IMR-90 (cell line): ENCODE results near the gene MMD. TPM values are rescaled to one million over a fixed set of nuclear protein-coding genes. Genes with fewer than 3 reads are reported as not detected.
"Not testable (repeated sequence)": the region's sequence is repeated elsewhere in the genome, so short reads cannot be mapped to it uniquely, and the experiment has no call there.

Experiments used
- ATAC-seq: fragments of 200-7000 bp; cut with Tn5 transposase; 2 replicates; pipeline ENCODE4 v1.9.1; 2020; ENCODE audit warnings: low read depth, mild to moderate bottlenecking, moderate library complexity
- BruUV-seq: library from RNA; stranded (reverse); fragments of 400-500 nt; replicated peaks from 2 replicates; lab custom pipeline; 2021; lab: Mats Ljungman, UMichigan
- CTCF ChIA-PET: fragments of 300-600 bp; formaldehyde crosslinking; extraction: SDS; loops from one replicate; lab custom pipeline; 2021; ENCODE audit warnings: antibody characterized with exemption; lab: Yijun Ruan, JAX
- POLR2A ChIA-PET: fragments of 300-600 bp; sonication (Branson Sonifier 250); formaldehyde crosslinking; loops from one replicate; lab custom pipeline; 2022; ENCODE audit warnings: antibody characterized with exemption; ENCODE audit not compliant: unreplicated experiment; lab: Charles Lee
- DNase-seq: peaks from one replicate; pipeline ENCODE4 v3.0.0; 2013
- H2AFZ ChIP-seq: replicated peaks from 2 replicates; pipeline ENCODE3; 2013; ENCODE audit warnings: low read length, mild to moderate bottlenecking; ENCODE audit not compliant: poor library complexity
- H2AK5ac ChIP-seq: 2 replicates; pipeline ENCODE4 v1.6.1; 2013; ENCODE audit warnings: low read depth, low read length, inconsistent platforms
- H2AK9ac ChIP-seq: replicated peaks from 2 replicates; pipeline ENCODE3; 2013; ENCODE audit warnings: mild to moderate bottlenecking, low read depth, low read length, moderate library complexity; ENCODE audit not compliant: poor library complexity
- H2BK120ac ChIP-seq: 2 replicates; pipeline ENCODE4 v1.6.1; 2013; ENCODE audit warnings: low read depth, low read length, inconsistent platforms
- H2BK15ac ChIP-seq: 3 replicates; pipeline ENCODE4 v1.6.1; 2013; ENCODE audit warnings: low read depth, low read length, inconsistent platforms
- H2BK20ac ChIP-seq: 2 replicates; pipeline ENCODE4 v1.6.1; 2013; ENCODE audit warnings: low read depth, mild to moderate bottlenecking, inconsistent platforms, low read length, moderate library complexity
- H2BK5ac ChIP-seq: 2 replicates; pipeline ENCODE4 v1.6.1; 2013; ENCODE audit warnings: mild to moderate bottlenecking, low read depth, low read length, inconsistent platforms; ENCODE audit not compliant: poor library complexity, severe bottlenecking
- H3K14ac ChIP-seq: replicated peaks from 2 replicates; pipeline ENCODE4 v1.6.1; 2013; ENCODE audit warnings: low read depth, low read length, inconsistent platforms
- H3K18ac ChIP-seq: 2 replicates; pipeline ENCODE4 v1.6.1; 2013; ENCODE audit warnings: low read depth, low read length, control low read depth
- H3K23ac ChIP-seq: 2 replicates; pipeline ENCODE4 v1.6.1; 2013; ENCODE audit warnings: low read depth, low read length, inconsistent platforms
- H3K27ac ChIP-seq: 2 replicates; pipeline ENCODE4 v1.5.1; 2013; ENCODE audit warnings: mild to moderate bottlenecking, control low read depth, low read length; ENCODE audit not compliant: insufficient read depth
- H3K27me3 ChIP-seq: 2 replicates; pipeline ENCODE4 v1.6.1; 2013; ENCODE audit warnings: low read length; ENCODE audit not compliant: control insufficient read depth, insufficient read depth
- H3K36me3 ChIP-seq: 2 replicates; pipeline ENCODE4 v1.6.1; 2013; ENCODE audit warnings: low read length, mixed read lengths; ENCODE audit not compliant: control insufficient read depth, insufficient read depth
- H3K4ac ChIP-seq: 2 replicates; pipeline ENCODE4 v1.6.1; 2013; ENCODE audit warnings: low read depth, low read length, inconsistent platforms
- H3K4me1 ChIP-seq: 2 replicates; pipeline ENCODE4 v1.6.1; 2013; ENCODE audit warnings: low read length, mixed read lengths; ENCODE audit not compliant: control insufficient read depth, insufficient read depth
- H3K4me2 ChIP-seq: 2 replicates; pipeline ENCODE4 v1.6.1; 2013; ENCODE audit warnings: low read depth, mild to moderate bottlenecking, control low read depth, low read length, moderate library complexity
- H3K4me3 ChIP-seq: 2 replicates; pipeline ENCODE4 v1.5.1; 2013; ENCODE audit warnings: low read depth, mild to moderate bottlenecking, control low read depth, low read length, moderate library complexity; ENCODE audit not compliant: insufficient read depth
- H3K56ac ChIP-seq: 2 replicates; pipeline ENCODE4 v1.6.1; 2013; ENCODE audit warnings: low read length, inconsistent platforms; ENCODE audit not compliant: insufficient read depth; ENCODE audit errors: extremely low read depth
- H3K79me1 ChIP-seq, 2 experiments: 2 replicates each; pipeline ENCODE4 v1.6.1; 2013; ENCODE audit warnings: low read length in 2 of 2, inconsistent platforms in 1 of 2, low read depth in 1 of 2
- H3K9ac ChIP-seq: 2 replicates; pipeline ENCODE4 v1.6.1; 2013; ENCODE audit warnings: low read depth, low read length, control low read depth
- H3K9me1 ChIP-seq: 2 replicates; pipeline ENCODE4 v1.6.1; 2013; ENCODE audit warnings: low read length, inconsistent platforms; ENCODE audit not compliant: insufficient read depth
- H3K9me3 ChIP-seq: 2 replicates; pipeline ENCODE4 v1.6.1; 2013; ENCODE audit warnings: low read length; ENCODE audit not compliant: control insufficient read depth, insufficient read depth
- H4K20me1 ChIP-seq: 2 replicates; pipeline ENCODE4 v1.6.1; 2013; ENCODE audit warnings: low read length, inconsistent platforms; ENCODE audit not compliant: insufficient read depth
- H4K5ac ChIP-seq: 2 replicates; pipeline ENCODE4 v1.6.1; 2013; ENCODE audit warnings: mild to moderate bottlenecking, low read depth, low read length, control low read depth
- H4K8ac ChIP-seq, 2 experiments: 2 replicates each; pipeline ENCODE4 v1.6.1; 2013; ENCODE audit warnings: low read depth in 2 of 2, low read length in 2 of 2, control low read depth in 1 of 2, inconsistent platforms in 1 of 2
- H4K91ac ChIP-seq: 2 replicates; pipeline ENCODE4 v1.6.1; 2013; ENCODE audit warnings: low read depth, low read length, inconsistent platforms; ENCODE audit not compliant: insufficient read depth
- MAFK ChIP-seq: IDR thresholded peaks from 2 replicates; pipeline ENCODE4 v1.6.1; 2012; ENCODE audit warnings: low read depth, low read length, improper control_type of control experiment
- MXI1 ChIP-seq: IDR thresholded peaks from 2 replicates; pipeline ENCODE4 v1.6.1; 2012; ENCODE audit warnings: low read depth, mild to moderate bottlenecking, low read length, moderate library complexity, borderline replicate concordance
- POLR2A ChIP-seq: IDR thresholded peaks from 2 replicates; pipeline ENCODE4 v1.6.1; 2012; ENCODE audit warnings: mild to moderate bottlenecking, low read depth, low read length
- RAD21 ChIP-seq: IDR thresholded peaks from 2 replicates; pipeline ENCODE4 v1.6.1; 2012; ENCODE audit warnings: low read length, improper control_type of control experiment
- RFX5 ChIP-seq: IDR thresholded peaks from 2 replicates; pipeline ENCODE4 v1.8.0; 2012; ENCODE audit warnings: low read depth, mild to moderate bottlenecking, low read length, moderate library complexity
- WGBS, 2 experiments: methylation state at CpG; one replicate each; pipeline versions ENCODE4 v1.1.5 to v1.1.7; 2013; ENCODE audit warnings: missing lambda C conversion rate in 2 of 2; ENCODE audit not compliant: insufficient read length in 1 of 2; ENCODE audit errors: extremely low coverage in 2 of 2; 5-methylcytosine and 5-hydroxymethylcytosine counted together
- dilution Hi-C: fragments of 300-500 bp; cut with HindIII; formaldehyde crosslinking; loops from one replicate; pipeline ENCODE4 v1.14.3; 2018; ENCODE audit warnings: low sequenced_read_pairs; ENCODE audit not compliant: unreplicated experiment
- in situ Hi-C: fragments of 300-500 bp; cut with MboI; formaldehyde crosslinking; loops from 3 replicates; pipeline ENCODE4 v1.14.3; 2019; ENCODE audit warnings: low sequenced_read_pairs, inconsistent platforms, mixed read lengths
- intact Hi-C: fragments of 100-400 bp; cut with micrococcal nuclease; formaldehyde crosslinking; loops from 2 replicates; pipeline ENCODE4 v1.10.0; 2022
- polyA plus RNA-seq, 3 experiments: library from polyadenylated mRNA; depleted of rRNA; stranded (reverse); fragments of >200 nt; gene quantifications; 2 replicates each; pipeline ENCODE4 v1.2.3, GENCODE V29; 2012; ENCODE audit warnings: low replicate concordance in 1 of 3
- total RNA-seq: library from RNA; depleted of rRNA; stranded (reverse); fragments of >200 nt; gene quantifications from 2 replicates; pipeline ENCODE4 v1.2.3, GENCODE V29; 2012

The MMD gene
- total and polyA plus RNA-seq, 2 of the 4 experiments (the other 2 are of a cell fraction) = 6.3 to 7.0 TPM

GRCh38 chr17:55423535-55423934 is 1.9 kb upstream of the MMD start:
- in situ Hi-C loops = no loop called here
- no peaks in the 10 kb centered on the region for H3K36me3 ChIP-seq
- H2AK9ac ChIP-seq = no peak overlapping the region
- peaks cover 2% of the 10 kb centered on the region; the same call in 1 of the 2 replicates for H3K27me3 ChIP-seq
- H4K8ac ChIP-seq = no peak overlapping the region
- no peak overlapping the region for H3K18ac ChIP-seq
- ATAC-seq = no peak
- H3K4me1 ChIP-seq = 0 out of 2 replicates have a peak, but pooled peaks cover 3% of the 10 kb centered on the region
- H3K27ac ChIP-seq = no peak overlapping the region
- no peak overlapping the region for H2BK5ac ChIP-seq
- no peak overlapping the region for H3K4me2 ChIP-seq
- POLR2A ChIA-PET = no interaction called here
- no peak overlapping the region for H3K4me3 ChIP-seq
- intact Hi-C loops = loop anchor here (10.0 kb wide), 1 partner anchor 331 kb away; the partner anchor contains the start of gene PCTP
- H3K14ac ChIP-seq = no peak overlapping the region
- no peak overlapping the region for H3K56ac ChIP-seq
- BruUV-seq = no TSS peak
- H2BK15ac ChIP-seq = no peak overlapping the region; the same call in 2 of the 3 replicates
- TF ChIP-seq RFX5 (no peak), POLR2A (no peak), MAFK (no peak), RAD21 (no peak), MXI1 (no peak)
- no peak overlapping the region for H2BK20ac ChIP-seq
- H4K20me1 ChIP-seq = 0 out of 2 replicates have a peak, but pooled peaks cover 3% of the 10 kb centered on the region
- no peaks in the 10 kb centered on the region for H3K9me1 ChIP-seq
- H2AK5ac ChIP-seq = no peak overlapping the region
- CTCF ChIA-PET = no interaction called here
- dilution Hi-C loops = no loop called here
- H2AFZ ChIP-seq = no peak overlapping the region
- no peak overlapping the region for H3K4ac ChIP-seq
- no peak overlapping the region for H3K23ac ChIP-seq
- DNase-seq = no peak
- H3K9me3 ChIP-seq = no peaks in the 10 kb centered on the region
- no peak overlapping the region for H4K5ac ChIP-seq
- H4K91ac ChIP-seq = no peak overlapping the region
- H2BK120ac ChIP-seq = no peak overlapping the region
- WGBS, 2 experiments = no CpG with 5 or more reads among the region's 3 CpGs
- H3K9ac ChIP-seq = no peak overlapping the region
- H3K79me1 ChIP-seq = peaks cover 14 to 20% of the 10 kb centered on the region in 2 experiments

GRCh38 chr17:55422828-55423164 is 1.2 kb upstream of the MMD start:
- POLR2A ChIA-PET, CTCF ChIA-PET: not testable (repeated sequence)

More at GRCh38 chr17:55422828-55423164, 1.2 kb upstream of the MMD start:
- H2BK5ac ChIP-seq, H3K4me2 ChIP-seq, H3K27me3 ChIP-seq, H3K4me3 ChIP-seq, H2BK20ac ChIP-seq, H3K14ac ChIP-seq, H3K36me3 ChIP-seq, H3K18ac ChIP-seq, H2BK15ac ChIP-seq, dilution Hi-C loops, H3K4me1 ChIP-seq, H3K9me1 ChIP-seq, H3K9me3 ChIP-seq, H3K9ac ChIP-seq, H3K27ac ChIP-seq, H3K4ac ChIP-seq, in situ Hi-C loops, DNase-seq, H2BK120ac ChIP-seq, H2AK9ac ChIP-seq, H4K20me1 ChIP-seq, BruUV-seq, H2AK5ac ChIP-seq, H4K91ac ChIP-seq, H3K23ac ChIP-seq, H4K5ac ChIP-seq, H2AFZ ChIP-seq, H3K56ac ChIP-seq, H4K8ac ChIP-seq, ATAC-seq: not testable (repeated sequence)
- H3K79me1 ChIP-seq = peaks cover 17 to 25% of the 10 kb centered on the region in 2 experiments
- intact Hi-C loops = loop anchor here (1.0 to 10.0 kb wide), 2 partner anchors 92 to 332 kb away; partner anchors contain the start of gene PCTP
- WGBS, 2 experiments = 60% methylated on average over 1 of the region's 6 CpGs; no CpG with 5 or more reads in 1 of the 2 experiments
